ENCODE data around the gene CFAP20. TPM values are rescaled to one million over a fixed set of nuclear protein-coding genes. Genes with fewer than 3 reads are reported as not detected.

Gene CFAP20
- total RNA-seq, 4 donors from 2014 or later, result 34.8 to 90.2 (median 57.7) TPM

DNA sequence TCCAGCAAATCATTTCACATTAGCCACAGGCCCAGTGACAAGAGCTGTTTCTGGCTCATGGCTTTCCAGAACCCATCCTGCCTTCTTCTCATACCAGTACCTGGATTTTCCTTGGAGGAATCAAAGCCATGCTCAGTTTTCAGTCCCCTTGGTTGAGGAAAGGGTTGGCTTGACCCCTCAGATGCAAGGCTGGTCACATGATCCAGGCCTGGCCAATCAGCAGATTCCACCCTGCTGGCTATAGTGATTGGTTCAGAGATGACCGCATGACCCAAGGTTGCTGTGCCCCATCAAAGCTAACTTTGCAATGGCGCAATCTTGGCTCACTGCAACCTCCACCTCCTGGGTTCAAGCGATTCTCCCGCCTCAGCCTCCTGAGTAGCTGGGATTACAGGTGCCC lies 58.6 kb downstream of the CFAP20 start:
- Histone ChIP-seq H3K4me1 (peaks cover 8 to 14% of the 10 kb centered on the region in 2 donors), H3K27me3 (no peaks in the 10 kb centered on the region)

More for the DNA sequence above, 58.6 kb downstream of the CFAP20 start:
- H3K4me3 ChIP-seq (replicated peaks in 1 of 3), result no peak overlapping the region
- no peak overlapping the region for H3K27ac ChIP-seq
- TF ChIP-seq POLR2A (IDR thresholded peaks at IDR 0.05), result no peak
- TF ChIP-seq, protein P1, sequence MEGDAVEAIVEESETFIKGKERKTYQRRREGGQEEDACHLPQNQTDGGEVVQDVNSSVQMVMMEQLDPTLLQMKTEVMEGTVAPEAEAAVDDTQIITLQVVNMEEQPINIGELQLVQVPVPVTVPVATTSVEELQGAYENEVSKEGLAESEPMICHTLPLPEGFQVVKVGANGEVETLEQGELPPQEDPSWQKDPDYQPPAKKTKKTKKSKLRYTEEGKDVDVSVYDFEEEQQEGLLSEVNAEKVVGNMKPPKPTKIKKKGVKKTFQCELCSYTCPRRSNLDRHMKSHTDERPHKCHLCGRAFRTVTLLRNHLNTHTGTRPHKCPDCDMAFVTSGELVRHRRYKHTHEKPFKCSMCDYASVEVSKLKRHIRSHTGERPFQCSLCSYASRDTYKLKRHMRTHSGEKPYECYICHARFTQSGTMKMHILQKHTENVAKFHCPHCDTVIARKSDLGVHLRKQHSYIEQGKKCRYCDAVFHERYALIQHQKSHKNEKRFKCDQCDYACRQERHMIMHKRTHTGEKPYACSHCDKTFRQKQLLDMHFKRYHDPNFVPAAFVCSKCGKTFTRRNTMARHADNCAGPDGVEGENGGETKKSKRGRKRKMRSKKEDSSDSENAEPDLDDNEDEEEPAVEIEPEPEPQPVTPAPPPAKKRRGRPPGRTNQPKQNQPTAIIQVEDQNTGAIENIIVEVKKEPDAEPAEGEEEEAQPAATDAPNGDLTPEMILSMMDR (IDR thresholded peaks at IDR 0.05), result no peak
- no peaks in the 10 kb centered on the region for H3K9me3 ChIP-seq
- DNase-seq, result no peak
- H3K36me3 ChIP-seq, result no peaks in the 10 kb centered on the region
- intact Hi-C loops (cut with DNase I), result no loop called here
- WGBS, 2 donors, result 100% methylated on average over 4 of the region's 4 CpGs

Small RNA genes within 50 kb of the gene (small RNA-seq; reads per million reads assigned to genes)
- not detected for gene RF00019

Other genes with a start within 250 kb of the CFAP20 start
- under 1 TPM in 1 of 4 donors, not detected in 3; 0.13 TPM for gene CNGB1, start 158.3 kb downstream of the CFAP20 start, total RNA-seq
- 10 to 100 TPM; 12.1 to 24.0 (median 18.7) TPM for gene ZNF319, start 128.7 kb downstream of the CFAP20 start, total RNA-seq
- gene USB1, start 128.0 kb downstream of the CFAP20 start, total RNA-seq, result 10 to 100 TPM; 31.4 to 79.0 (median 60.0) TPM
- gene MMP15, start 103.6 kb downstream of the CFAP20 start, total RNA-seq, result 100 to 1,000 TPM in 1 of 4 donors, 10 to 100 TPM in 3; 36.5 to 105 (median 80.5) TPM
- gene CSNK2A2, start 68.7 kb upstream of the CFAP20 start, total RNA-seq, result 10 to 100 TPM; 26.0 to 41.0 (median 33.9) TPM
- not detected for gene PRSS54, start 165.6 kb upstream of the CFAP20 start, total RNA-seq